ENCODE results near the gene NHLH1.

GRCh38 chr1:160346958-160347357, 19.9 kb upstream of the NHLH1 start:
- TF ChIP-seq, protein P1, sequence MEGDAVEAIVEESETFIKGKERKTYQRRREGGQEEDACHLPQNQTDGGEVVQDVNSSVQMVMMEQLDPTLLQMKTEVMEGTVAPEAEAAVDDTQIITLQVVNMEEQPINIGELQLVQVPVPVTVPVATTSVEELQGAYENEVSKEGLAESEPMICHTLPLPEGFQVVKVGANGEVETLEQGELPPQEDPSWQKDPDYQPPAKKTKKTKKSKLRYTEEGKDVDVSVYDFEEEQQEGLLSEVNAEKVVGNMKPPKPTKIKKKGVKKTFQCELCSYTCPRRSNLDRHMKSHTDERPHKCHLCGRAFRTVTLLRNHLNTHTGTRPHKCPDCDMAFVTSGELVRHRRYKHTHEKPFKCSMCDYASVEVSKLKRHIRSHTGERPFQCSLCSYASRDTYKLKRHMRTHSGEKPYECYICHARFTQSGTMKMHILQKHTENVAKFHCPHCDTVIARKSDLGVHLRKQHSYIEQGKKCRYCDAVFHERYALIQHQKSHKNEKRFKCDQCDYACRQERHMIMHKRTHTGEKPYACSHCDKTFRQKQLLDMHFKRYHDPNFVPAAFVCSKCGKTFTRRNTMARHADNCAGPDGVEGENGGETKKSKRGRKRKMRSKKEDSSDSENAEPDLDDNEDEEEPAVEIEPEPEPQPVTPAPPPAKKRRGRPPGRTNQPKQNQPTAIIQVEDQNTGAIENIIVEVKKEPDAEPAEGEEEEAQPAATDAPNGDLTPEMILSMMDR (IDR thresholded peaks at IDR 0.05): no peak
- no peak for TF ChIP-seq REST (IDR thresholded peaks at IDR 0.05; ENCODE audit: insufficient read depth in 1 of 2, low read depth in 2 of 2, low read length in 1 of 2)

Measured in Panc1 (cell line).